HL-60 (cell line): ENCODE measurements around the gene AKR1B15.

Experiments
- CTCF ChIP-seq: IDR thresholded peaks from one replicate; pipeline ENCODE4 v1.5.1; 2011; ENCODE audit warnings: low read length, control low read depth, inconsistent platforms; ENCODE audit not compliant: insufficient read depth
- GABPA ChIP-seq: IDR thresholded peaks from 2 replicates; pipeline ENCODE4 v1.6.1; 2012; ENCODE audit warnings: low read depth
- POLR2AphosphoS5 ChIP-seq: IDR thresholded peaks from 2 replicates; pipeline ENCODE4 v1.6.1; 2012; ENCODE audit warnings: low read depth
- SPI1 ChIP-seq: IDR thresholded peaks from 2 replicates; pipeline ENCODE4 v1.6.1; 2012; ENCODE audit warnings: low read depth, mild to moderate bottlenecking, borderline replicate concordance
- TF ChIP-seq, protein P1 (sequence below): IDR thresholded peaks from 2 replicates; pipeline ENCODE4 v1.6.1; 2012; ENCODE audit warnings: low read depth; ENCODE audit not compliant: insufficient replicate concordance

DNA sequence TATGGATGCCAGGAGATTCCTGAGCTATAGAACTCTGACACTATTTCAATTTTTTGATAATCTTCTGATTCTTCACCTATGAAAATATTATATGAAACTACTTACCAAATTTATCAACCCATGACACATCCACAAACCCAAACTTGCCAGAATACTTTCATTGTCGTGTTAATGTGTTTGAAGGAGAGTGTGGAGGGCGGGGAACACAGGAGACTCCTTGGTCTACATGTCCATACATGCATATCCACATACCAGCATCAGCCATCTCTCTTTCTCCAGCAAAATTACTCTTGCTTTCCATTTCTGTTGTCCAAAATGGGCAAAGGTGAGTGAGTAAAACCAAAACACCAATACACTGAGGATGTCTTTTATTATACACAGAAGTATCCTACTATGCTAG lies 74.3 kb downstream of the AKR1B15 start:
- no peak for TF ChIP-seq GABPA
- TF ChIP-seq CTCF = no peak
- TF ChIP-seq POLR2AphosphoS5 = no peak
- TF ChIP-seq, protein P1, sequence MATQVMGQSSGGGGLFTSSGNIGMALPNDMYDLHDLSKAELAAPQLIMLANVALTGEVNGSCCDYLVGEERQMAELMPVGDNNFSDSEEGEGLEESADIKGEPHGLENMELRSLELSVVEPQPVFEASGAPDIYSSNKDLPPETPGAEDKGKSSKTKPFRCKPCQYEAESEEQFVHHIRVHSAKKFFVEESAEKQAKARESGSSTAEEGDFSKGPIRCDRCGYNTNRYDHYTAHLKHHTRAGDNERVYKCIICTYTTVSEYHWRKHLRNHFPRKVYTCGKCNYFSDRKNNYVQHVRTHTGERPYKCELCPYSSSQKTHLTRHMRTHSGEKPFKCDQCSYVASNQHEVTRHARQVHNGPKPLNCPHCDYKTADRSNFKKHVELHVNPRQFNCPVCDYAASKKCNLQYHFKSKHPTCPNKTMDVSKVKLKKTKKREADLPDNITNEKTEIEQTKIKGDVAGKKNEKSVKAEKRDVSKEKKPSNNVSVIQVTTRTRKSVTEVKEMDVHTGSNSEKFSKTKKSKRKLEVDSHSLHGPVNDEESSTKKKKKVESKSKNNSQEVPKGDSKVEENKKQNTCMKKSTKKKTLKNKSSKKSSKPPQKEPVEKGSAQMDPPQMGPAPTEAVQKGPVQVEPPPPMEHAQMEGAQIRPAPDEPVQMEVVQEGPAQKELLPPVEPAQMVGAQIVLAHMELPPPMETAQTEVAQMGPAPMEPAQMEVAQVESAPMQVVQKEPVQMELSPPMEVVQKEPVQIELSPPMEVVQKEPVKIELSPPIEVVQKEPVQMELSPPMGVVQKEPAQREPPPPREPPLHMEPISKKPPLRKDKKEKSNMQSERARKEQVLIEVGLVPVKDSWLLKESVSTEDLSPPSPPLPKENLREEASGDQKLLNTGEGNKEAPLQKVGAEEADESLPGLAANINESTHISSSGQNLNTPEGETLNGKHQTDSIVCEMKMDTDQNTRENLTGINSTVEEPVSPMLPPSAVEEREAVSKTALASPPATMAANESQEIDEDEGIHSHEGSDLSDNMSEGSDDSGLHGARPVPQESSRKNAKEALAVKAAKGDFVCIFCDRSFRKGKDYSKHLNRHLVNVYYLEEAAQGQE = no peak
- TF ChIP-seq SPI1 = no peak
